ENCODE data around the gene KRAS.

The KRAS gene

DNA sequence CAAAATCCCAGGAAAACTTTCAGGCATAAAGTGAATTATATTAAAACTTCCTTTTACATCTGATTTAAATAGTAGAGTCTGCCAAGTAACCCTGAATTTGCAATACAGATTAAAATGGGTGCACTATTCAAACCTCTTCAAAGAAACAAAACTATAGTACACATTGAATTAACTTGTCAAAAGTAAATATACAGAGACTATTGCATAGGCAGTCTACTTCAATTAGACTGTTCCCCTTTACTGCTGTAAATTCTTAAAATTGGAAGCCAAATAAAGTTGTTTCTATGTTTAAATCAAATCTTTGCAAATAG lies 7.1 kb downstream of the KRAS start:
- no peak overlapping the region for H3K4me3 ChIP-seq (ENCODE audit: low read depth in 1 of 2, low read length in 2 of 2)
- H3K27me3 ChIP-seq (ENCODE audit: control insufficient read depth in 1 of 2, insufficient read depth in 2 of 2, low read length in 2 of 2), result no peaks in the 10 kb centered on the region
- no peaks in the 10 kb centered on the region for H3K9me3 ChIP-seq (ENCODE audit: control insufficient read depth in 1 of 2, low read length in 2 of 2)
- peak overlapping the region in 1 of 2 donors; percentile 6 for H3K9ac ChIP-seq (ENCODE audit: low read depth in 1 of 2, low read length in 2 of 2)
- peaks cover 0 to 12% of the 10 kb centered on the region in 2 donors for H3K36me3 ChIP-seq (ENCODE audit: control insufficient read depth in 1 of 2, insufficient read depth in 2 of 2, low read length in 2 of 2)
- H3K27ac ChIP-seq (ENCODE audit: low read depth, low read length), result no peak overlapping the region
- H3K4me1 ChIP-seq (ENCODE audit: control insufficient read depth in 1 of 2, insufficient read depth in 2 of 2, low read length in 2 of 2), result peaks cover 9 to 18% of the 10 kb centered on the region in 2 donors

DNA sequence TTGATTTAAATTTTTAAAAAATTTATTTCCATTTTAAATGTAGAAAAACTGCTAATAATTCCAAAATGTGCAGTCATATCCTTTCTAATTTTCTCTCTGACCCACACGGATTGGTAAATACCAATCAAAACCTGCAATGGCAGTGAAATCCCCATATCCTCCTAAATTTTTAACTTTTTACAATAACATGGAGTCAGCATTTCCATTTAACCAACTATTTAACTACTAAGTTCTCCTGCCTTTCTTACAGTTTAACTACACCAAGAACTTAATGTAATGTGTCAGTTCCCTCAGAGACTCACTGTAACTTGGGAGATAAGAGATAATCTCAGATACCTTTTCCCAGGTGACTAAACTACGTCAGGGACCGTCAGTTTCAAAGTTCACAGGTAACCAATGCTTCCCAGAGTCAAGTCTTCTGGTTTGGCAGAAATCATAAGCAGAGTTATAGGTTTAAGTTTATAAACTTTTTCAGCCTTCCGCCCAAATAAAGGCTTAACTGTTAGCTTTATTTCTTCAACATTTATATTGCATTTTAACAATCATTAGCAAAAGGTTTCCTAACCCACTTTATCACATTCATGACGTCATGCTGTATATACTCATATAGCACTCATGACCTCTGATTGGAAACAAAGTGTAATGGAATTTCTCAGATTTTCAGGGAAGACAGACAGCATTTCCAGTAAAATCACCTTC lies 7.6 kb downstream of the KRAS start:
- Histone ChIP-seq H3K9me3 (ENCODE audit: control insufficient read depth in 1 of 2, low read length in 2 of 2) (no peaks in the 10 kb centered on the region), H3K4me3 (ENCODE audit: low read depth in 1 of 2, low read length in 2 of 2) (no peak overlapping the region), H3K9ac (ENCODE audit: low read depth in 1 of 2, low read length in 2 of 2) (peak overlapping the region in 1 of 2 donors; percentile 6), H3K4me1 (ENCODE audit: control insufficient read depth in 1 of 2, insufficient read depth in 2 of 2, low read length in 2 of 2) (peaks cover 9 to 18% of the 10 kb centered on the region in 2 donors), H3K27me3 (ENCODE audit: control insufficient read depth in 1 of 2, insufficient read depth in 2 of 2, low read length in 2 of 2) (no peaks in the 10 kb centered on the region), H3K36me3 (ENCODE audit: control insufficient read depth in 1 of 2, insufficient read depth in 2 of 2, low read length in 2 of 2) (peaks cover 0 to 12% of the 10 kb centered on the region in 2 donors), H3K27ac (ENCODE audit: low read depth, low read length) (no peak overlapping the region)

DNA sequence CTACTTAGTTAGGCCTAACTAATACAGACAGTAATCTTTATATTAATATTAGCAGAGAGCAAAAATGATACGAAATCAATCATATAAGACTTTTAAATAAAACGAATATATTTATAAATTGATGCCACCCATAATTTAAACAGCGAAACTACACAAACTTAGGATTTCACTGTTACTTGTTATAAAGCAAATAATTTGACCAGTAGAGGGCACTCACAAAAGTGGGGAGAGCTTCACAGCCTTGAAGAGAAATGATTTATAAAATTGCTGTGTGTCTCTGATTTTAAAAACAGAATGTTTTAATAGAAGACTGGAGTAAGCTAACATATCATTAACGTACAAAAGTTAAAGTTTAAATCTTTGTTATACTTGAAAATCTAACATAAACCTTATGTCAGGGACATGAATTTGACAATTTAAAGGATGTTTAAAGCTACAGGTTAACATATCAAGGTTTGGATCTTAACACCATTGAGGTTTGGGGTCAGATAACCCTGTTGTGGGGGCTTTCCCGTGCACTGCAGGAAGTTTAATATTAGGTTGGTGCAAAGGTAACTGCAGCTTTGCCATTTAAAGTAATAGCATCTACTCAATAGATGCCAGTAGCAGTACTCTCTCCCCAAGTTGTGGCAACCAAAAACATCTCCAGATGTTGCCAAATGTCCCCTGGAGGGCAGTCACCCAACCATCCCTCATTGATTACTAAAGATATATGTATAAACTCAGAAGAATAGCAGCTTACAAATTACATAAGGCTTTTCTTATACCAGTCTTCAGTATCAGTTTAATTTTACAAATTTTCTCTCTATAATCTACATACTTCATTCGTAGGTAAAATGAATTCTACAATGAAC lies 9.3 kb downstream of the KRAS start:
- H3K27ac ChIP-seq (ENCODE audit: low read depth, low read length), result no peak overlapping the region
- H3K36me3 ChIP-seq (ENCODE audit: control insufficient read depth in 1 of 2, insufficient read depth in 2 of 2, low read length in 2 of 2), result peaks cover 0 to 20% of the 10 kb centered on the region in 2 donors
- H3K27me3 ChIP-seq (ENCODE audit: control insufficient read depth in 1 of 2, insufficient read depth in 2 of 2, low read length in 2 of 2), result no peaks in the 10 kb centered on the region
- H3K4me3 ChIP-seq (ENCODE audit: low read depth in 1 of 2, low read length in 2 of 2), result no peak overlapping the region
- no peaks in the 10 kb centered on the region for H3K9me3 ChIP-seq (ENCODE audit: control insufficient read depth in 1 of 2, low read length in 2 of 2)
- peaks cover 9 to 18% of the 10 kb centered on the region in 2 donors for H3K4me1 ChIP-seq (ENCODE audit: control insufficient read depth in 1 of 2, insufficient read depth in 2 of 2, low read length in 2 of 2)
- H3K9ac ChIP-seq (ENCODE audit: low read depth in 1 of 2, low read length in 2 of 2), result no peak overlapping the region

DNA sequence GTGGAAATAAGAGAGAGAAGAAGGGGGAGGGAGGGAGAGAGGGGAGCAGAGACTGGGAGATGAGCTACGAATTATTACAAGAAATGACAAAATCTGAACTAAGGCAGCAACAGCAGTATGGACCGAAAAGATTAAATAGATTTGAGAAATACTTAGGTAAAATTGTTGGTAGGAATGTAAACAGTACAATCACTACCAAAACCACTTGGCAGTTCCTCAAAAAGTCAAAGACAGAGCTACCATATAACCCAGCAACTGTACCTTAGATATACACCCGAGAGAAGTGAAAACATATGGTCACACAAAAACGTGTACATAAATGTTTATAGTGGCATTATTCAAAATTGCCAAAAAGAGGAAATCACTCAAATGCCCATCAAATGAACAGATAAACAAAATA lies 14.1 kb downstream of the KRAS start:
- Histone ChIP-seq H3K27me3 (ENCODE audit: control insufficient read depth in 1 of 2, insufficient read depth in 2 of 2, low read length in 2 of 2) (no peaks in the 10 kb centered on the region), H3K9ac (ENCODE audit: low read depth in 1 of 2, low read length in 2 of 2) (no peak overlapping the region), H3K27ac (ENCODE audit: low read depth, low read length) (no peak overlapping the region)

DNA sequence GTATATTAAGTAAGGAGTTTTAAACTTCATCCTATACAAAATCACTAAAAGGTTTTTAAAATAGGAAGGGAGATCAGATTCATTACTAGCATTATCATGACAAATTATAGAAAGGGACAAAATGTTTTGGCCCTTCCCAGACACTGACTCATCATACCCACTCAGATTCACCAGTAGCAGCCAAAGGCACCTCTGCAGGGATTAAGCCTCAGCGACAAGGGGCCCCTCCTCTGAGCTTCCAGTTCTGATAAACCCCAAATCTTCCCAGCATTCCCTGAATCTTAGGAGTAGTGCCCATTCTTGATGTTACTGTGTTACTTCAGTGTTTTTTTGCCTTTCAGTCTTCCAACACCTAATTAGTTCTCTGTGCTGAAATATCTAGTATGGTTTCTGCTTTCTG lies 14.5 kb downstream of the KRAS start:
- Histone ChIP-seq H3K27me3 (ENCODE audit: control insufficient read depth in 1 of 2, insufficient read depth in 2 of 2, low read length in 2 of 2) (no peaks in the 10 kb centered on the region), H3K27ac (ENCODE audit: low read depth, low read length) (no peak overlapping the region), H3K4me1 (ENCODE audit: control insufficient read depth in 1 of 2, insufficient read depth in 2 of 2, low read length in 2 of 2) (no peaks in the 10 kb centered on the region), H3K9ac (ENCODE audit: low read depth in 1 of 2, low read length in 2 of 2) (no peak overlapping the region), H3K9me3 (ENCODE audit: control insufficient read depth in 1 of 2, low read length in 2 of 2) (no peaks in the 10 kb centered on the region), H3K4me3 (ENCODE audit: low read depth in 1 of 2, low read length in 2 of 2) (no peak overlapping the region), H3K36me3 (ENCODE audit: control insufficient read depth in 1 of 2, insufficient read depth in 2 of 2, low read length in 2 of 2) (peaks cover 0 to 22% of the 10 kb centered on the region in 2 donors)

More for the DNA sequence above, 14.1 kb downstream of the KRAS start:
- Histone ChIP-seq H3K9me3 (ENCODE audit: control insufficient read depth in 1 of 2, low read length in 2 of 2) (no peaks in the 10 kb centered on the region), H3K4me3 (ENCODE audit: low read depth in 1 of 2, low read length in 2 of 2) (no peak overlapping the region), H3K4me1 (ENCODE audit: control insufficient read depth in 1 of 2, insufficient read depth in 2 of 2, low read length in 2 of 2) (no peaks in the 10 kb centered on the region), H3K36me3 (ENCODE audit: control insufficient read depth in 1 of 2, insufficient read depth in 2 of 2, low read length in 2 of 2) (peaks cover 0 to 22% of the 10 kb centered on the region in 2 donors)

GRCh38 chr12:25213338-25213737 lies 37.4 kb downstream of the KRAS start:
- no peaks in the 10 kb centered on the region for H3K4me1 ChIP-seq (ENCODE audit: control insufficient read depth in 1 of 2, insufficient read depth in 2 of 2, low read length in 2 of 2)
- H3K36me3 ChIP-seq (ENCODE audit: control insufficient read depth in 1 of 2, insufficient read depth in 2 of 2, low read length in 2 of 2), result peaks cover 7% of the 10 kb centered on the region in 2 donors
- no peaks in the 10 kb centered on the region for H3K9me3 ChIP-seq (ENCODE audit: control insufficient read depth in 1 of 2, low read length in 2 of 2)
- no peaks in the 10 kb centered on the region for H3K27me3 ChIP-seq (ENCODE audit: control insufficient read depth in 1 of 2, insufficient read depth in 2 of 2, low read length in 2 of 2)
- no peak overlapping the region for H3K27ac ChIP-seq (ENCODE audit: low read depth, low read length)
- no peak overlapping the region for H3K4me3 ChIP-seq (ENCODE audit: low read depth in 1 of 2, low read length in 2 of 2)
- no peak overlapping the region for H3K9ac ChIP-seq (ENCODE audit: low read depth in 1 of 2, low read length in 2 of 2)

DNA sequence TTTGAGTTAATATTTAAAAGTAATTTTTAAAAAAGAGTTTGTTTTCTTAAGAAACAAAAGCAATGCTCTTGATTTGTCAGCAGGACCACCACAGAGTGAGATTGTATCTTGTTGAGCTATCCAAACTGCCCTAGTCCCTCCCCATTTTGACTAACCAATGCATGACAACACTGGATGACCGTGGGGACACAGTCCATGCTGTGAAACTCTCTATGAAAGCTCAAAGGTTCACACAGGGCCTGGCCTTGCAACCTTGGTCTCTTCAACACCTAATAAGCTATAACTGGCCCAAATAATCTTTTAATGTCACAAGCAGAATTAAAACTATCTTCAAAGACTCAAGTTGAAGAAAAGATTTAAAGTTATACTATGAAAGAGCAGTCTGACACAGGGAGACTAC lies 42.2 kb downstream of the KRAS start:
- Histone ChIP-seq H3K36me3 (ENCODE audit: control insufficient read depth in 1 of 2, insufficient read depth in 2 of 2, low read length in 2 of 2) (peaks cover 5 to 10% of the 10 kb centered on the region in 2 donors), H3K9ac (ENCODE audit: low read depth in 1 of 2, low read length in 2 of 2) (no peak overlapping the region), H3K9me3 (ENCODE audit: control insufficient read depth in 1 of 2, low read length in 2 of 2) (no peaks in the 10 kb centered on the region), H3K4me1 (ENCODE audit: control insufficient read depth in 1 of 2, insufficient read depth in 2 of 2, low read length in 2 of 2) (no peaks in the 10 kb centered on the region), H3K27me3 (ENCODE audit: control insufficient read depth in 1 of 2, insufficient read depth in 2 of 2, low read length in 2 of 2) (no peaks in the 10 kb centered on the region), H3K4me3 (ENCODE audit: low read depth in 1 of 2, low read length in 2 of 2) (no peak overlapping the region), H3K27ac (ENCODE audit: low read depth, low read length) (no peak overlapping the region)

GRCh38 chr12:25207846-25208245 lies 42.9 kb downstream of the KRAS start:
- H3K27me3 ChIP-seq (ENCODE audit: control insufficient read depth in 1 of 2, insufficient read depth in 2 of 2, low read length in 2 of 2), result no peaks in the 10 kb centered on the region
- peaks cover 5 to 10% of the 10 kb centered on the region in 2 donors for H3K36me3 ChIP-seq (ENCODE audit: control insufficient read depth in 1 of 2, insufficient read depth in 2 of 2, low read length in 2 of 2)
- H3K9me3 ChIP-seq (ENCODE audit: control insufficient read depth in 1 of 2, low read length in 2 of 2), result no peaks in the 10 kb centered on the region
- H3K9ac ChIP-seq (ENCODE audit: low read depth in 1 of 2, low read length in 2 of 2), result no peak overlapping the region
- no peak overlapping the region for H3K4me3 ChIP-seq (ENCODE audit: low read depth in 1 of 2, low read length in 2 of 2)
- no peak overlapping the region for H3K27ac ChIP-seq (ENCODE audit: low read depth, low read length)
- H3K4me1 ChIP-seq (ENCODE audit: control insufficient read depth in 1 of 2, insufficient read depth in 2 of 2, low read length in 2 of 2), result no peaks in the 10 kb centered on the region

GRCh38 chr12:25207411-25207810 lies 43.3 kb downstream of the KRAS start:
- H3K27me3 ChIP-seq (ENCODE audit: control insufficient read depth in 1 of 2, insufficient read depth in 2 of 2, low read length in 2 of 2), result no peaks in the 10 kb centered on the region
- H3K4me1 ChIP-seq (ENCODE audit: control insufficient read depth in 1 of 2, insufficient read depth in 2 of 2, low read length in 2 of 2), result no peaks in the 10 kb centered on the region
- H3K9ac ChIP-seq (ENCODE audit: low read depth in 1 of 2, low read length in 2 of 2), result no peak overlapping the region
- H3K36me3 ChIP-seq (ENCODE audit: control insufficient read depth in 1 of 2, insufficient read depth in 2 of 2, low read length in 2 of 2), result peaks cover 5 to 10% of the 10 kb centered on the region in 2 donors
- no peaks in the 10 kb centered on the region for H3K9me3 ChIP-seq (ENCODE audit: control insufficient read depth in 1 of 2, low read length in 2 of 2)
- no peak overlapping the region for H3K4me3 ChIP-seq (ENCODE audit: low read depth in 1 of 2, low read length in 2 of 2)
- no peak overlapping the region for H3K27ac ChIP-seq (ENCODE audit: low read depth, low read length)

DNA sequence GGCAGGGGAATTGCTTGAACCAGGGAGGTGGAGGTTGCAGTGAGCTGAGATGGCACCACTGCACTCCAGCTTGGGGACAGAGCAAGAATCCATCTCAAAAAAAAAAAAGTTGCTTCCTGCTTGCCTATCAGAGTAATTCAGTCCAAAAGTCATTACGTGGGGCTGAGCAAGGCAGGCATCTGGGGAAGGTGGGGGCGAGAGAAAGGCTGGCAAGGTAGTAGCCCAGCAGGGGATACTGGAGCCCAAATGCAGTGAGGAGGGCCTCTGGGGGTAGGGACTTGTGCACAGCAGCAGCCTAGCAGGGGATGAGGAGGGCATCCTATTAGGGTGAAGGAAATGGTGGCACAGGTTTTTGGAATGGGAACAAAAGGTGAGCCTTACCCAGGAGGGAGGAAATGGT lies 48.6 kb downstream of the KRAS start:
- Histone ChIP-seq H3K9me3 (ENCODE audit: control insufficient read depth in 1 of 2, low read length in 2 of 2) (no peaks in the 10 kb centered on the region), H3K27me3 (ENCODE audit: control insufficient read depth in 1 of 2, insufficient read depth in 2 of 2, low read length in 2 of 2) (no peaks in the 10 kb centered on the region), H3K4me3 (ENCODE audit: low read depth in 1 of 2, low read length in 2 of 2) (no peak overlapping the region), H3K36me3 (ENCODE audit: control insufficient read depth in 1 of 2, insufficient read depth in 2 of 2, low read length in 2 of 2) (peaks cover 0 to 2% of the 10 kb centered on the region in 2 donors), H3K9ac (ENCODE audit: low read depth in 1 of 2, low read length in 2 of 2) (no peak overlapping the region), H3K27ac (ENCODE audit: low read depth, low read length) (no peak overlapping the region), H3K4me1 (ENCODE audit: control insufficient read depth in 1 of 2, insufficient read depth in 2 of 2, low read length in 2 of 2) (no peaks in the 10 kb centered on the region)
